Ovary (tissue), 9 donors: Measurements from ENCODE around the gene PDE7B. TPM values are rescaled to one million over a fixed set of nuclear protein-coding genes. Genes with fewer than 3 reads are reported as not detected.

Experiments
- DNase-seq, 5 donors: peaks; one replicate each; pipeline ENCODE4 v3.0.0-alpha.2; 2019 to 2020
- H3K27ac ChIP-seq, 2 donors: fragments of 200-600 bp; one replicate each; pipeline versions ENCODE4 v1.5.1 to v1.8.0; 2019 to 2022
- H3K27me3 ChIP-seq: fragments of 200-600 bp; one replicate; pipeline ENCODE4 v1.8.0; 2022
- H3K36me3 ChIP-seq: fragments of 200-600 bp; sonication (generic); one replicate; pipeline ENCODE4 v1.5.1; 2019
- H3K4me1 ChIP-seq: one replicate; pipeline ENCODE4 v1.8.1; 2013; ENCODE audit warnings: mild to moderate bottlenecking, moderate library complexity; ENCODE audit not compliant: insufficient read depth
- H3K4me3 ChIP-seq: fragments of 200-600 bp; sonication (generic); one replicate; pipeline ENCODE4 v1.5.1; 2017
- H3K9me3 ChIP-seq, 2 donors: fragments of 200-600 bp in 1 of 2; sonication (generic) in 1 of 2; one replicate each; pipeline versions ENCODE4 v1.5.1 to v1.8.1; 2013 to 2019; ENCODE audit warnings: mild to moderate bottlenecking in 1 of 2, moderate library complexity in 1 of 2
- EP300 ChIP-seq: sonication (generic); formaldehyde crosslinking; IDR thresholded peaks from one replicate; pipeline ENCODE4 v1.6.1; 2017; ENCODE audit warnings: antibody characterized with exemption
- POLR2A ChIP-seq: fragments of 450-650 bp; IDR thresholded peaks from one replicate; pipeline ENCODE4 v1.6.1; 2017; ENCODE audit warnings: antibody characterized with exemption, mild to moderate bottlenecking, moderate library complexity
- WGBS, 3 donors: extraction: QIAGEN DNeasy Blood & Tissue Kit in 1 of 3; methylation state at CpG; one replicate each; pipeline versions ENCODE4 v1.1.5 to v1.1.7; 2013 to 2017; 5-methylcytosine and 5-hydroxymethylcytosine counted together
- intact Hi-C, 4 donors: fragments of 100-400 bp; cut with DNase I; formaldehyde crosslinking; loops; one replicate each; pipeline versions ENCODE4 v1.11.0 to v1.15.1; 2022 to 2023
- polyA plus RNA-seq, 2 donors: library from polyadenylated mRNA; stranded (reverse); fragments of 200-250 nt in 1 of 2; fragments of 350-450 nt in 1 of 2; fragmentation: Illumina TruSeq in 1 of 2; extraction: RNeasy Lipid Tissue Mini Kit (QIAGEN cat#74804) in 1 of 2; gene quantifications; one replicate each; pipeline ENCODE4 v1.2.3, GENCODE V29; 2013 to 2014
- total RNA-seq, 7 donors: library from RNA; depleted of rRNA in 2 of 7; stranded (reverse); fragments of >200 nt in 2 of 7; fragmentation: NEBNext Ultra II Directional in 3 of 7; extraction: Animal tissue kit (Norgen Biotek cat#: 25700) in 3 of 7; gene quantifications; one replicate each; pipeline versions ENCODE4 v1.1.0 to v1.2.4, GENCODE V29; 2016 to 2023
- TF ChIP-seq, protein P1 (sequence below), 3 donors: fragments of 450-650 bp in 2 of 3; fragments of 200-600 bp in 1 of 3; IDR thresholded peaks; one replicate each; pipeline versions ENCODE4 v1.5.1 to v1.8.0; 2016 to 2022; ENCODE audit warnings: antibody characterized with exemption in 3 of 3, mild to moderate bottlenecking in 1 of 3
- donor health status: DM: no; HTN: no; CAD: no; lungs with moderate emphysema.
- donor health status: DM: no; HTN: no; CAD: no.
- donor health status: Bipolar disorder and iron deficiency.
- donor health status: DM: yes; HTN: yes; CAD: no.
- donor health status: DM: no; HTN: no; CAD: no.
- donor health status: DM: yes; HTN: yes; CAD: no.

Gene PDE7B
- total and polyA plus RNA-seq, 9 donors = 11.6 to 62.7 (median 21.6) TPM

DNA sequence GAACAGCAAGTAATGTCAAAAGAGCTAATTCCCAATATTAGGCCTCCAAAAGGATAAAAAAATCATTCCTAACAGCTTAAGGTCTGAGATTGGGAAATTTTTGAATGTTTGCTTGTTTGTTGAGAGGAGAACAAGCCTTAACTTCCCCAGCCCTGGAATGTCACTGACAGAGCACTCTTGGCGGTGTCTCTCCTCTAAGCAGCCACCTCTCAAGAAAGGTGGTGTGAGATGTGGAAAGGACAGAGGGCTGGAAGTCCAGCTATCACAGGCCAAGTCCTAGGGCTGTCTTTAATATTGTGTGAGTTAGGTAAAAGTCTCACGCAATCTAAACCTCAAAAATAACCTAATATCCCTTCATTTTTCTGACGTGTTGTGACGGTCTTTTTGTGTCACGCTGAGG is 297.0 kb downstream of the PDE7B start:
- WGBS, 3 donors = 83 to 90% (median 86%) methylated on average over 5 of the region's 5 CpGs
- TF ChIP-seq EP300 = no peak
- no peak for TF ChIP-seq POLR2A
- TF ChIP-seq, protein P1, sequence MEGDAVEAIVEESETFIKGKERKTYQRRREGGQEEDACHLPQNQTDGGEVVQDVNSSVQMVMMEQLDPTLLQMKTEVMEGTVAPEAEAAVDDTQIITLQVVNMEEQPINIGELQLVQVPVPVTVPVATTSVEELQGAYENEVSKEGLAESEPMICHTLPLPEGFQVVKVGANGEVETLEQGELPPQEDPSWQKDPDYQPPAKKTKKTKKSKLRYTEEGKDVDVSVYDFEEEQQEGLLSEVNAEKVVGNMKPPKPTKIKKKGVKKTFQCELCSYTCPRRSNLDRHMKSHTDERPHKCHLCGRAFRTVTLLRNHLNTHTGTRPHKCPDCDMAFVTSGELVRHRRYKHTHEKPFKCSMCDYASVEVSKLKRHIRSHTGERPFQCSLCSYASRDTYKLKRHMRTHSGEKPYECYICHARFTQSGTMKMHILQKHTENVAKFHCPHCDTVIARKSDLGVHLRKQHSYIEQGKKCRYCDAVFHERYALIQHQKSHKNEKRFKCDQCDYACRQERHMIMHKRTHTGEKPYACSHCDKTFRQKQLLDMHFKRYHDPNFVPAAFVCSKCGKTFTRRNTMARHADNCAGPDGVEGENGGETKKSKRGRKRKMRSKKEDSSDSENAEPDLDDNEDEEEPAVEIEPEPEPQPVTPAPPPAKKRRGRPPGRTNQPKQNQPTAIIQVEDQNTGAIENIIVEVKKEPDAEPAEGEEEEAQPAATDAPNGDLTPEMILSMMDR (IDR thresholded peaks at IDR 0.05) = no peak
- intact Hi-C loops = no loop called here
- no peak for DNase-seq
- no peaks in the 10 kb centered on the region for H3K36me3 ChIP-seq
- no peaks in the 10 kb centered on the region for H3K4me1 ChIP-seq
- H3K27ac ChIP-seq = peak overlapping the region in 1 of 2 donors; percentile 78
- H3K9me3 ChIP-seq = no peaks in the 10 kb centered on the region
- no peak overlapping the region for H3K4me3 ChIP-seq
- H3K27me3 ChIP-seq = no peaks in the 10 kb centered on the region

- intact Hi-C loops = no loop called here
- 7 to 31% (median 17%) methylated on average over 2 of the region's 2 CpGs for WGBS, 3 donors
- no peak for DNase-seq
- TF ChIP-seq, protein P1 (IDR thresholded peaks at IDR 0.05) = no peak
- no peak for TF ChIP-seq POLR2A
- TF ChIP-seq EP300 = no peak
- Histone ChIP-seq H3K27me3 (no peaks in the 10 kb centered on the region), H3K4me1 (peaks cover 1% of the 10 kb centered on the region), H3K27ac (peak overlapping the region in 1 of 2 donors; percentile 78), H3K4me3 (no peak overlapping the region), H3K36me3 (no peaks in the 10 kb centered on the region), H3K9me3 (no peaks in the 10 kb centered on the region)
These were observed 297.8 kb downstream of the PDE7B start for GRCh38 chr6:136149311-136149710.

- Histone ChIP-seq H3K9me3 (no peaks in the 10 kb centered on the region), H3K27me3 (no peaks in the 10 kb centered on the region), H3K4me3 (no peak overlapping the region), H3K36me3 (no peaks in the 10 kb centered on the region), H3K27ac (no peak overlapping the region), H3K4me1 (peaks cover 4% of the 10 kb centered on the region)
- no peak for TF ChIP-seq POLR2A
- TF ChIP-seq, protein P1 (IDR thresholded peaks at IDR 0.05) = no peak
- no peak for DNase-seq
- intact Hi-C loops = loop anchor here in 1 of 4 donors (10.0 kb wide), 1 partner anchor 106 kb away; no protein-coding TSS in a partner anchor
- 87 to 96% (median 92%) methylated on average over 1 of the region's 1 CpG for WGBS, 3 donors
These were observed 299.5 kb downstream of the PDE7B start for GRCh38 chr6:136150961-136151360.

GRCh38 chr6:136153707-136154375 is 302.3 kb downstream of the PDE7B start:
- Histone ChIP-seq H3K4me1 (peaks cover 9% of the 10 kb centered on the region), H3K27ac (peak overlapping the region in 1 of 2 donors; percentile 10)

More at GRCh38 chr6:136153707-136154375, 302.3 kb downstream of the PDE7B start:
- TF ChIP-seq, protein P1 (IDR thresholded peaks at IDR 0.05) = no peak
- no peak for TF ChIP-seq EP300
- TF ChIP-seq POLR2A = no peak
- 85 to 90% (median 86%) methylated on average over 7 of the region's 7 CpGs for WGBS, 3 donors
- no peaks in the 10 kb centered on the region for H3K27me3 ChIP-seq
- H3K36me3 ChIP-seq = no peaks in the 10 kb centered on the region
- DNase-seq = no peak
- no peaks in the 10 kb centered on the region for H3K9me3 ChIP-seq
- intact Hi-C loops = loop anchor here in 1 of 4 donors (10.0 kb wide), 1 partner anchor 109 kb away; no protein-coding TSS in a partner anchor
- H3K4me3 ChIP-seq = no peak overlapping the region
